ENCODE results near the gene UNG. TPM values are rescaled to one million over a fixed set of nuclear protein-coding genes. Genes with fewer than 3 reads are reported as not detected.

Gene UNG
- total RNA-seq, 1 experiment from 2014 or later = 30.5 TPM

Other genes with a start within 250 kb of the UNG start
- 7.1 and 16.3 TPM in 2 replicates for gene SSH1, start 240.0 kb upstream of the UNG start, total RNA-seq (2014; rRNA removed; shearing (Covaris generic))
- gene DAO, start 217.5 kb upstream of the UNG start, total RNA-seq (2014; rRNA removed; shearing (Covaris generic)) = not detected in 2 replicates
- gene SVOP, start 76.5 kb upstream of the UNG start, total RNA-seq (2014; rRNA removed; shearing (Covaris generic)) = not detected in 2 replicates
- gene USP30, start 45.0 kb upstream of the UNG start, total RNA-seq (2014; rRNA removed; shearing (Covaris generic)) = 7.1 and 30.6 TPM in 2 replicates
- gene ALKBH2, start 4.1 kb upstream of the UNG start, total RNA-seq (2014; rRNA removed; shearing (Covaris generic)) = 7.6 and 13.8 TPM in 2 replicates
- gene ACACB, start 19.0 kb downstream of the UNG start, total RNA-seq (2014; rRNA removed; shearing (Covaris generic)) = 1.2 and 2.9 TPM in 2 replicates
- not detected in 2 replicates for gene FOXN4, start 211.7 kb downstream of the UNG start, total RNA-seq (2014; rRNA removed; shearing (Covaris generic))

All from SJSA1 (cell line).